Neural progenitor cell (in vitro differentiated cells): ENCODE results near the gene COX19.

Experiments
- CTCF ChIP-seq: fragments of 200-600 bp; sonication (generic); IDR thresholded peaks from 2 replicates; pipeline ENCODE4 v1.5.1; 2017; ENCODE audit warnings: antibody characterized with exemption, mild to moderate bottlenecking
- EZH2 ChIP-seq: fragments of 200-600 bp; sonication (generic); IDR thresholded peaks from 2 replicates; pipeline ENCODE4 v1.6.1; 2017; ENCODE audit warnings: antibody characterized with exemption, mild to moderate bottlenecking, moderate library complexity
- EZH2phosphoT487 ChIP-seq: fragments of 200-600 bp; sonication (generic); IDR thresholded peaks from 2 replicates; pipeline ENCODE4 v1.6.1; 2017; ENCODE audit warnings: antibody characterized with exemption

- TF ChIP-seq CTCF = peak; percentile 28
- no peak for TF ChIP-seq EZH2
- TF ChIP-seq EZH2phosphoT487 = no peak
Measured at GRCh38 chr7:958221-959200, 16.8 kb downstream of the COX19 start.
